ENCODE data around the gene TYR. TPM values are rescaled to one million over a fixed set of nuclear protein-coding genes. Genes with fewer than 3 reads are reported as not detected.
"Not testable (repeated sequence)": the region's sequence is repeated elsewhere in the genome, so short reads cannot be mapped to it uniquely, and the experiment has no call there.

Gene TYR
- total and polyA plus RNA-seq, 5 donors from 2014 or later = not detected

- Mint-ChIP-seq H3K4me3 (no peak overlapping the region), H3K27ac (no peak overlapping the region), H3K27me3 (no peaks in the 10 kb centered on the region), H3K9me3 (peaks cover 0 to 2% (median 0%) of the 10 kb centered on the region in 7 donors), H3K36me3 (no peaks in the 10 kb centered on the region), H3K4me1 (no peaks in the 10 kb centered on the region)
- no peak overlapping the region for H3K4me3 ChIP-seq (ENCODE audit: low read depth, low read length)
- no peak overlapping the region for H3K27ac ChIP-seq (ENCODE audit: insufficient read depth, low read length, poor library complexity, severe bottlenecking)
- H3K36me3 ChIP-seq (ENCODE audit: control insufficient read depth, insufficient read depth, low read length) = no peaks in the 10 kb centered on the region
- no peak for ATAC-seq (ENCODE audit: low read depth in 2 of 2)
- no peak for DNase-seq
- H3K27me3 ChIP-seq (ENCODE audit: control insufficient read depth, insufficient read depth, low read length) = no peaks in the 10 kb centered on the region
- no peaks in the 10 kb centered on the region for H3K4me1 ChIP-seq (ENCODE audit: control insufficient read depth, insufficient read depth, low read length, poor library complexity, severe bottlenecking)
- no peaks in the 10 kb centered on the region for H3K9me3 ChIP-seq (ENCODE audit: control insufficient read depth in 2 of 2, low read length in 2 of 2)
Observed at GRCh38 chr11:89220684-89221339, 43.1 kb downstream of the TYR start.

DNA sequence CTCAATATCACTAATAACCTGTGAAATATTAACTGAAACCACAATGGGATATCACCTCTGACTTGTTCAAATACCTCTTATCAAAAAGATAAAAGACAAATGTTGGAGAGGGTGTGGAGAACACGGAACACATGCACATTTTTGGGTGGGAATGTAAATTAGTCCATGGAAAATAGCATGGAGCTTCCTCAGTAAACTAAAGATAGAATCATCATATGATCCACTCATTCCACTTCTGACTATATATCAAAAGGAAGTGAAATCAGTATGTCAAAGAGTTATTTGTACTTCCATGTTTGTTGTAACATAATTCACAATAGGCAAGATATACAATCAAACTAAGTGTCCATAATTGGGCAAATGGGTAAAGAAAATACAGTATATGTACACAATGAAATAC lies 57.4 kb downstream of the TYR start:
- H3K36me3 ChIP-seq (ENCODE audit: control insufficient read depth, insufficient read depth, low read length) = no peaks in the 10 kb centered on the region
- no peak overlapping the region for H3K4me3 Mint-ChIP-seq
- H3K27me3 Mint-ChIP-seq = no peaks in the 10 kb centered on the region
- no peak overlapping the region for H3K27ac Mint-ChIP-seq
- no peaks in the 10 kb centered on the region for H3K27me3 ChIP-seq (ENCODE audit: control insufficient read depth, insufficient read depth, low read length)
- H3K4me1 ChIP-seq (ENCODE audit: control insufficient read depth, insufficient read depth, low read length, poor library complexity, severe bottlenecking) = no peaks in the 10 kb centered on the region
- H3K4me3 ChIP-seq (ENCODE audit: low read depth, low read length) = no peak overlapping the region
- H3K27ac ChIP-seq (ENCODE audit: insufficient read depth, low read length, poor library complexity, severe bottlenecking) = no peak overlapping the region
- H3K36me3 Mint-ChIP-seq = no peaks in the 10 kb centered on the region
- no peak for ATAC-seq (ENCODE audit: low read depth in 2 of 2)
- no peak for DNase-seq
- H3K9me3 Mint-ChIP-seq = peaks cover 0 to 33% (median 4%) of the 10 kb centered on the region in 7 donors
- no peaks in the 10 kb centered on the region for H3K4me1 Mint-ChIP-seq
- no peaks in the 10 kb centered on the region for H3K9me3 ChIP-seq (ENCODE audit: control insufficient read depth in 2 of 2, low read length in 2 of 2)

DNA sequence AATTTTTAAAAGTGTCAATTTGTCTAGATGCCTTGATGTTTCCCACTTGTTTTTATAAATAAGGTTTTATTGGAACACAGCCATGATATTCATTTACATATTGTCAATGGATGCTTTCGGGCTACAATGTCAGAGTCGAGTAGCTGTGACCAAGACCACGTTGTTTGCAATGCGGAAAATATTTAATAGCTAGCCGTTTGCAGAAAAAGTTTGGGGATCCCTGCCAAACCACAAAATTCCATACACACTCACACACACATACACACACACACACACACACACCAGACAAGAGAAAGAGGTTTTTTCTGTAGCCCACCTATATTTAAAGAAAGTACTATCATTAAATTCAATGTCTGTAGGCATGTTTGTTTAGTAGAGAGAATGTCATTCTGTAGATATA lies 58.3 kb downstream of the TYR start:
- Mint-ChIP-seq H3K4me1 (no peaks in the 10 kb centered on the region), H3K27me3 (no peaks in the 10 kb centered on the region), H3K4me3 (no peak overlapping the region), H3K27ac (no peak overlapping the region), H3K9me3 (peaks cover 0 to 27% (median 4%) of the 10 kb centered on the region in 7 donors), H3K36me3 (no peaks in the 10 kb centered on the region)
- Histone ChIP-seq H3K27ac (ENCODE audit: insufficient read depth, low read length, poor library complexity, severe bottlenecking) (no peak overlapping the region), H3K9me3 (ENCODE audit: control insufficient read depth in 2 of 2, low read length in 2 of 2) (no peaks in the 10 kb centered on the region), H3K36me3 (ENCODE audit: control insufficient read depth, insufficient read depth, low read length) (no peaks in the 10 kb centered on the region), H3K4me3 (ENCODE audit: low read depth, low read length) (no peak overlapping the region), H3K4me1 (ENCODE audit: control insufficient read depth, insufficient read depth, low read length, poor library complexity, severe bottlenecking) (no peaks in the 10 kb centered on the region), H3K27me3 (ENCODE audit: control insufficient read depth, insufficient read depth, low read length) (no peaks in the 10 kb centered on the region)
- DNase-seq (no peak), ATAC-seq (ENCODE audit: low read depth in 2 of 2) (no peak)

DNA sequence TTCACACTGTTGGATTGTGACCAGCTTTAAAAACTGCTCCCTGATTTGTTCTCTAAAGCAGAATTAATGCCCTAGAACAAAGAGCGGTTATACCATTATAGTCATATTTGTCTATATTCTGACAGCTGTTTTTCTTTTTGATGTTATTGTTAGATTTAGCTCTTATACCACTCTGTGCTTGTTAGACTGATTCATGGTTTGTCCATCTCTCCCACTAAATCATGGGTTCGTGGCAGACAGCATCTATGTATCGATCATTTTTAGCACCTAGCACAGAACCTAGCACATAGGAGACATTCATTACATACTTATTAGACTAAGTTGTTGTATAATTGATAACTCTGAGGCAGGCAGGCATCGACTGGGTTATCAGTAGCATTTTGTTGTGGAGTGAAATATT lies 69.3 kb downstream of the TYR start:
- not testable (repeated sequence) for H3K27me3 Mint-ChIP-seq; H3K36me3 ChIP-seq (ENCODE audit: control insufficient read depth, insufficient read depth, low read length); DNase-seq; ATAC-seq (ENCODE audit: low read depth in 2 of 2); H3K27ac Mint-ChIP-seq; H3K9me3 Mint-ChIP-seq; H3K27ac ChIP-seq (ENCODE audit: insufficient read depth, low read length, poor library complexity, severe bottlenecking); H3K36me3 Mint-ChIP-seq; H3K27me3 ChIP-seq (ENCODE audit: control insufficient read depth, insufficient read depth, low read length); H3K4me1 Mint-ChIP-seq; H3K9me3 ChIP-seq (ENCODE audit: control insufficient read depth in 2 of 2, low read length in 2 of 2); H3K4me3 ChIP-seq (ENCODE audit: low read depth, low read length); H3K4me3 Mint-ChIP-seq; H3K4me1 ChIP-seq (ENCODE audit: control insufficient read depth, insufficient read depth, low read length, poor library complexity, severe bottlenecking)

DNA sequence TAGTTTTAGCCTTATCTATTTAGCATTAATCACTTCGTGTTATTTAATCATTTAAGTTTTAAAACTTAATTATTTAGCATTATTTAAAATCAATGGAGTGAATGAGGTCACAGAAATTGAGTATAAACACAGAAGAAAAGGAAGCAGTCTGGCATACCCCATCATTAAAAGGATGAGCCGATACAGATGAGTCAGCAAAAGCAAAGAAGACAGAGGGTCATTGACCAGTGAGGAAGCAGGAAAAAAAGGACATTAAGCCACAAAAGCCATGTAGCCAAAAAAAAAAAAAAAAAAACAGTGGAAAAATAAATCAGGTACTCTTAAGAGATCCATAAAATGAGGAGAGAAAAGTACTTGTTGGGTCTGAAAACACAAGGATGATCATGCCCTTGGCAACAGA lies 71.5 kb downstream of the TYR start:
- no peak overlapping the region for H3K4me3 ChIP-seq (ENCODE audit: low read depth, low read length)
- H3K4me1 ChIP-seq (ENCODE audit: control insufficient read depth, insufficient read depth, low read length, poor library complexity, severe bottlenecking) = no peaks in the 10 kb centered on the region
- Mint-ChIP-seq H3K4me3 (no peak overlapping the region), H3K4me1 (no peaks in the 10 kb centered on the region), H3K27me3 (no peaks in the 10 kb centered on the region), H3K9me3 (peaks cover 0 to 8% (median 4%) of the 10 kb centered on the region in 7 donors), H3K27ac (no peak overlapping the region), H3K36me3 (no peaks in the 10 kb centered on the region)
- no peak for ATAC-seq (ENCODE audit: low read depth in 2 of 2)
- DNase-seq = no peak
- no peaks in the 10 kb centered on the region for H3K36me3 ChIP-seq (ENCODE audit: control insufficient read depth, insufficient read depth, low read length)
- no peaks in the 10 kb centered on the region for H3K27me3 ChIP-seq (ENCODE audit: control insufficient read depth, insufficient read depth, low read length)
- no peak overlapping the region for H3K27ac ChIP-seq (ENCODE audit: insufficient read depth, low read length, poor library complexity, severe bottlenecking)
- no peaks in the 10 kb centered on the region for H3K9me3 ChIP-seq (ENCODE audit: control insufficient read depth in 2 of 2, low read length in 2 of 2)

DNA sequence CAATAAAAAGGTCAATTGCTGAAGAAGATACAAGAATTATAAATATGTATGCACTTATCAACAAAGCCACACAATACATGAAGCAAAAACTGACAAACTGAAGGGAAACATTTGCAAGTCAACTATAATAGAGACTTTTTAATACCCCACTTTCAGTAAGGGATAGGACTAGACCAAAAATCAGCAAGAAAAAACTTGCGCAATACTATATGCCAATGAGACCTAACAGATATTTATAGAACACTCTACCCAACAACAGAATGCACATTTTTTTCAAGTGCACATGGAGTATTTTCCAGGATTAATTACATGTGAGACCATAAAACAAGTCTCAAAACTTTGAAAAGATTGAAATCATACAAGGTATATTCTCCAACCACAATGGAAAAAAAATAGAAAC lies 83.8 kb downstream of the TYR start:
- not testable (repeated sequence) for H3K36me3 Mint-ChIP-seq; ATAC-seq (ENCODE audit: low read depth in 2 of 2); DNase-seq

GRCh38 chr11:89267660-89268302 lies 90.1 kb downstream of the TYR start:
- Histone ChIP-seq H3K4me3 (ENCODE audit: low read depth, low read length) (no peak overlapping the region), H3K9me3 (ENCODE audit: control insufficient read depth in 2 of 2, low read length in 2 of 2) (no peaks in the 10 kb centered on the region), H3K27me3 (ENCODE audit: control insufficient read depth, insufficient read depth, low read length) (no peaks in the 10 kb centered on the region), H3K27ac (ENCODE audit: insufficient read depth, low read length, poor library complexity, severe bottlenecking) (no peak overlapping the region), H3K4me1 (ENCODE audit: control insufficient read depth, insufficient read depth, low read length, poor library complexity, severe bottlenecking) (no peaks in the 10 kb centered on the region), H3K36me3 (ENCODE audit: control insufficient read depth, insufficient read depth, low read length) (no peaks in the 10 kb centered on the region)
- Mint-ChIP-seq H3K27me3 (no peaks in the 10 kb centered on the region), H3K36me3 (no peaks in the 10 kb centered on the region), H3K27ac (no peak overlapping the region), H3K9me3 (peaks cover 0 to 5% (median 4%) of the 10 kb centered on the region in 7 donors), H3K4me3 (no peak overlapping the region), H3K4me1 (no peaks in the 10 kb centered on the region)
- ATAC-seq (ENCODE audit: low read depth in 2 of 2) (no peak), DNase-seq (no peak)

More for the DNA sequence above, 83.8 kb downstream of the TYR start:
- not testable (repeated sequence) for H3K4me3 ChIP-seq (ENCODE audit: low read depth, low read length); H3K4me1 Mint-ChIP-seq; H3K27me3 Mint-ChIP-seq; H3K4me3 Mint-ChIP-seq; H3K36me3 ChIP-seq (ENCODE audit: control insufficient read depth, insufficient read depth, low read length); H3K27me3 ChIP-seq (ENCODE audit: control insufficient read depth, insufficient read depth, low read length); H3K9me3 ChIP-seq (ENCODE audit: control insufficient read depth in 2 of 2, low read length in 2 of 2); H3K9me3 Mint-ChIP-seq; H3K4me1 ChIP-seq (ENCODE audit: control insufficient read depth, insufficient read depth, low read length, poor library complexity, severe bottlenecking); H3K27ac ChIP-seq (ENCODE audit: insufficient read depth, low read length, poor library complexity, severe bottlenecking); H3K27ac Mint-ChIP-seq

DNA sequence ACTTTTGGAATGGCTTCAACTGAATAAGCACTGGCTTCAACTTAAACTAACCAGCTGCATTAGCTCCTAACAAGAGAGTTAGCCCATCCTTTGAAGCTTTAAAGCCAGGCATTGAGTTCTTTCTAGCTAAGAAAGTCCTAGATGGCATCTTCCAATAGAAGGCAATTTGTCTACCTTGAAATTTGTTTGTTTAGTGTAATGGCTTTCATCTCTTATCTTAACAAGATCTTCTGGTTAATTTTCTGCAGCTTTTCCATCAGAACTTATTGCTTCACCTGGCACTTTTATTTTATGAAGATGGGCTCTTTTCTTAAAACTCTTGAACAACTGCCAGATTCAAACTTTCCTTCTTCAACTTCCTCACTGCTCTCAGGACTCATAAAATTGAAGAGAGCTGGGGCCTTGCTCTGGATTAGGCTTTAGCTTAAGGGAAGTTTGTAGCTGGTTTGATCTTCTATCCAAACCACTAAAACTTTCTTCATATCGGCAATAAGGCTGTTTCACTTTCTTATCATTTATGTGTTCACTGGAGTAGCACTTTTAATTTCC lies 94.9 kb downstream of the TYR start:
- not testable (repeated sequence) for H3K9me3 ChIP-seq (ENCODE audit: control insufficient read depth in 2 of 2, low read length in 2 of 2); H3K27me3 Mint-ChIP-seq; H3K36me3 ChIP-seq (ENCODE audit: control insufficient read depth, insufficient read depth, low read length); H3K27ac ChIP-seq (ENCODE audit: insufficient read depth, low read length, poor library complexity, severe bottlenecking); H3K36me3 Mint-ChIP-seq; H3K4me3 ChIP-seq (ENCODE audit: low read depth, low read length); H3K4me1 Mint-ChIP-seq; H3K27ac Mint-ChIP-seq; ATAC-seq (ENCODE audit: low read depth in 2 of 2); H3K9me3 Mint-ChIP-seq; DNase-seq; H3K27me3 ChIP-seq (ENCODE audit: control insufficient read depth, insufficient read depth, low read length); H3K4me3 Mint-ChIP-seq; H3K4me1 ChIP-seq (ENCODE audit: control insufficient read depth, insufficient read depth, low read length, poor library complexity, severe bottlenecking)

Data from CD4-positive, CD25-positive, alpha-beta regulatory T cell (primary cell).